CD14-positive monocyte (primary cell): Measurements from ENCODE around the gene BAX. TPM values are rescaled to one million over a fixed set of nuclear protein-coding genes. Genes with fewer than 3 reads are reported as not detected.

Experiments used
- DNase-seq, 3 donors: peaks; one replicate each; pipeline ENCODE4 v3.0.0-alpha.2; 2011 to 2022
- H2AFZ ChIP-seq: 2 replicates; pipeline ENCODE4 v1.6.0; 2012; ENCODE audit warnings: mild to moderate bottlenecking, low read depth, low read length, inconsistent platforms; ENCODE audit not compliant: insufficient read depth, poor library complexity, severe bottlenecking
- H3K27ac ChIP-seq, 2 donors: 1 replicate in 1 of 2; 2 replicates in 1 of 2; pipeline ENCODE4 v1.5.1; 2012 to 2013; ENCODE audit warnings: low read length in 2 of 2, control low read depth in 1 of 2, inconsistent platforms in 1 of 2, low read depth in 1 of 2, mild to moderate bottlenecking in 1 of 2
- H3K27me3 ChIP-seq, 2 donors: one replicate each; pipeline versions ENCODE4 v1.6.0 to v1.6.1; 2011 to 2013; ENCODE audit warnings: low read length in 2 of 2; ENCODE audit not compliant: control insufficient read depth in 2 of 2, insufficient read depth in 2 of 2
- H3K36me3 ChIP-seq, 2 donors: replicated peaks in 1 of 2; 1 replicate in 1 of 2; 2 replicates in 1 of 2; pipeline versions ENCODE4 v1.5.1 to v1.6.1; 2012 to 2013; ENCODE audit warnings: low read length in 2 of 2, control low read depth in 1 of 2, inconsistent platforms in 1 of 2, mild to moderate bottlenecking in 1 of 2; ENCODE audit not compliant: insufficient read depth in 2 of 2, control insufficient read depth in 1 of 2
- H3K4me1 ChIP-seq, 2 donors: 1 replicate in 1 of 2; 2 replicates in 1 of 2; pipeline versions ENCODE4 v1.5.1 to v1.6.1; 2012 to 2013; ENCODE audit warnings: low read length in 2 of 2, control low read depth in 1 of 2, inconsistent platforms in 1 of 2, mild to moderate bottlenecking in 1 of 2, moderate library complexity in 1 of 2; ENCODE audit not compliant: insufficient read depth in 2 of 2, control insufficient read depth in 1 of 2
- H3K4me2 ChIP-seq: replicated peaks from 2 replicates; pipeline ENCODE3; 2012; ENCODE audit warnings: low read length, moderate library complexity, mild to moderate bottlenecking; ENCODE audit not compliant: poor library complexity, severe bottlenecking; ENCODE audit errors: extremely low read depth
- H3K4me3 ChIP-seq, 3 experiments: fragments of 200-600 bp in 1 of 3; sonication (generic) in 1 of 3; replicated peaks in 1 of 3; 1 replicate in 2 of 3; 2 replicates in 1 of 3; pipeline ENCODE4 v1.5.1; 2011 to 2013; ENCODE audit warnings: low read length in 3 of 3, mild to moderate bottlenecking in 3 of 3, control low read depth in 2 of 3, low read depth in 2 of 3, inconsistent platforms in 1 of 3, moderate library complexity in 1 of 3
- H3K79me2 ChIP-seq: 2 replicates; pipeline ENCODE4 v1.6.0; 2012; ENCODE audit warnings: mild to moderate bottlenecking, control low read depth, inconsistent platforms, low read length, moderate library complexity; ENCODE audit not compliant: insufficient read depth
- H3K9ac ChIP-seq: 2 replicates; pipeline ENCODE4 v1.6.0; 2017; ENCODE audit warnings: low read length, mild to moderate bottlenecking; ENCODE audit not compliant: insufficient read depth, poor library complexity, severe bottlenecking
- H3K9me3 ChIP-seq, 2 donors: replicated peaks in 1 of 2; 1 replicate in 1 of 2; 2 replicates in 1 of 2; pipeline versions ENCODE4 v1.5.1 to v1.6.1; 2012 to 2013; ENCODE audit warnings: low read length in 2 of 2, control low read depth in 1 of 2; ENCODE audit not compliant: control insufficient read depth in 1 of 2, insufficient read depth in 1 of 2
- H4K20me1 ChIP-seq: 2 replicates; pipeline ENCODE4 v1.6.0; 2012; ENCODE audit warnings: mild to moderate bottlenecking, low read length, control low read depth, moderate library complexity; ENCODE audit not compliant: insufficient read depth
- H3K27ac Mint-ChIP-seq, 7 donors: one replicate each; pipeline ENCODE4 v1.8.0; 2020; ENCODE audit warnings: mild to moderate bottlenecking in 7 of 7, mixed read lengths in 7 of 7, moderate library complexity in 6 of 7, inconsistent platforms in 2 of 7
- H3K27me3 Mint-ChIP-seq, 3 donors: one replicate each; pipeline ENCODE4 v1.8.0; 2021 to 2022; ENCODE audit warnings: low read depth in 3 of 3, mild to moderate bottlenecking in 3 of 3, mixed read lengths in 3 of 3, moderate library complexity in 3 of 3, inconsistent platforms in 1 of 3
- H3K36me3 Mint-ChIP-seq, 2 donors: one replicate each; pipeline ENCODE4 v1.8.0; 2020; ENCODE audit warnings: mixed read lengths in 2 of 2, inconsistent platforms in 1 of 2, mild to moderate bottlenecking in 1 of 2
- H3K4me1 Mint-ChIP-seq: one replicate; pipeline ENCODE4 v1.8.0; 2020; ENCODE audit warnings: mild to moderate bottlenecking, mixed read lengths
- H3K4me3 Mint-ChIP-seq, 2 donors: one replicate each; pipeline ENCODE4 v1.8.0; 2020; ENCODE audit warnings: mild to moderate bottlenecking in 2 of 2, mixed read lengths in 2 of 2, moderate library complexity in 1 of 2
- H3K9me3 Mint-ChIP-seq, 7 donors: one replicate each; pipeline ENCODE4 v1.8.0; 2020 to 2022; ENCODE audit warnings: mixed read lengths in 7 of 7, mild to moderate bottlenecking in 6 of 7, moderate library complexity in 6 of 7, inconsistent platforms in 2 of 7
- WGBS: methylation state at CpG from one replicate; pipeline ENCODE4 v1.1.5; 2013; ENCODE audit warnings: missing lambda C conversion rate; ENCODE audit not compliant: insufficient coverage; 5-methylcytosine and 5-hydroxymethylcytosine counted together
- intact Hi-C, 2 donors: fragments of 100-400 bp; cut with micrococcal nuclease; formaldehyde crosslinking; loops; one replicate each; pipeline versions ENCODE4 v1.15.0 to v1.15.1; 2023
- polyA plus RNA-seq, 3 donors: library from polyadenylated mRNA; depleted of rRNA in 1 of 3; unstranded in 2 of 3; stranded (reverse) in 1 of 3; fragments of 300-500 nt in 2 of 3; fragments of >200 nt in 1 of 3; fragmentation: Illumina TruSeq in 2 of 3; gene quantifications; 1 replicate in 2 of 3; 2 replicates in 1 of 3; pipeline ENCODE4 v1.2.3, GENCODE V29; 2012 to 2021
- TF ChIP-seq, protein P1 (sequence below): fragments of 200-600 bp; IDR thresholded peaks from one replicate; pipeline ENCODE4 v1.8.0; 2022; ENCODE audit warnings: antibody characterized with exemption, mild to moderate bottlenecking

Gene BAX
- polyA plus RNA-seq, 3 donors: 69.2 to 135 (median 80.5) TPM

DNA sequence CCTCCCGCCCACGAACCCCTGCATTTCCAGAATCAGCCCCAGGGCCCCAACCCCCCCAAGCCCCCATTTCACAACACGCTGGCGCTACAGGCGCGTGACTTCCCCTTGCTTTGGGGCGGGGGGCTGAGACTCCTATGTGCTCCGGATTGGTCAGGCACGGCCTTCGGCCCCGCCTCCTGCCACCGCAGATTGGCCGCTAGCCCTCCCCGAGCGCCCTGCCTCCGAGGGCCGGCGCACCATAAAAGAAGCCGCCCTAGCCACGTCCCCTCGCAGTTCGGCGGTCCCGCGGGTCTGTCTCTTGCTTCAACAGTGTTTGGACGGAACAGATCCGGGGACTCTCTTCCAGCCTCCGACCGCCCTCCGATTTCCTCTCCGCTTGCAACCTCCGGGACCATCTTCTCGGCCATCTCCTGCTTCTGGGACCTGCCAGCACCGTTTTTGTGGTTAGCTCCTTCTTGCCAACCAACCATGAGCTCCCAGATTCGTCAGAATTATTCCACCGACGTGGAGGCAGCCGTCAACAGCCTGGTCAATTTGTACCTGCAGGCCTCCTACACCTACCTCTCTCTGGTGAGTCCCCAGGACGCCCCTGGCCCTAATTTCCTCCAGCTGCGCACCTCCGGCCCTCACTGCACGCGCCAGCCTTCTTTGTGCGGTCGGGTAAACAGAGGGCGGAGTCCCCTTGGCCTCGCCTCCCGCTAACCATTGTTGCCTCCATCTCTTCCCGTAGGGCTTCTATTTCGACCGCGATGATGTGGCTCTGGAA is 10.5 kb downstream of the BAX start, which contains the start of gene FTL:
Gene FTL (plus strand): TSS at position 270 of the 766 bp plus-strand sequence. CDS start 199 bp downstream, at position 469.
- H3K79me2 ChIP-seq: peaks cover 65% of the 10 kb centered on the region
- peaks cover 74 to 81% of the 10 kb centered on the region in 2 donors for H3K4me1 ChIP-seq
- 0% methylated on average over 47 of the region's 52 CpGs for WGBS
- peak within 1 kb of the TSS; percentile 95 to 99 (median 97) for H3K27ac Mint-ChIP-seq
- peaks cover 0 to 10% (median 0%) of the 10 kb centered on the region in 7 donors for H3K9me3 Mint-ChIP-seq
- H3K27ac ChIP-seq: peak within 1 kb of the TSS; percentile 88 to 96
- peak within 1 kb of the TSS; percentile 86 to 99 (median 89) for H3K4me3 ChIP-seq
- H3K4me2 ChIP-seq: peak within 1 kb of the TSS; percentile 96
- H3K27me3 ChIP-seq: no peaks in the 10 kb centered on the region
- H3K36me3 ChIP-seq: peaks cover 17 to 32% of the 10 kb centered on the region in 2 donors
- H4K20me1 ChIP-seq: peaks cover 34% of the 10 kb centered on the region
- H3K9ac ChIP-seq: peak within 1 kb of the TSS; percentile 77
- DNase-seq: peak; percentile 98 to 99 (median 99)
- peaks cover 0 to 14% (median 0%) of the 10 kb centered on the region in 3 donors for H3K27me3 Mint-ChIP-seq
- intact Hi-C loops: loop anchor here (5.0 to 10.0 kb wide), 2 partner anchors 328 to 330 kb away; partner anchors contain the start of gene DBP (in 2 of the 2)
- H3K4me1 Mint-ChIP-seq: peaks cover 68% of the 10 kb centered on the region
- peaks cover 37 to 46% of the 10 kb centered on the region in 2 donors for H3K36me3 Mint-ChIP-seq
- H3K9me3 ChIP-seq: no peaks in the 10 kb centered on the region
- TF ChIP-seq, protein P1, sequence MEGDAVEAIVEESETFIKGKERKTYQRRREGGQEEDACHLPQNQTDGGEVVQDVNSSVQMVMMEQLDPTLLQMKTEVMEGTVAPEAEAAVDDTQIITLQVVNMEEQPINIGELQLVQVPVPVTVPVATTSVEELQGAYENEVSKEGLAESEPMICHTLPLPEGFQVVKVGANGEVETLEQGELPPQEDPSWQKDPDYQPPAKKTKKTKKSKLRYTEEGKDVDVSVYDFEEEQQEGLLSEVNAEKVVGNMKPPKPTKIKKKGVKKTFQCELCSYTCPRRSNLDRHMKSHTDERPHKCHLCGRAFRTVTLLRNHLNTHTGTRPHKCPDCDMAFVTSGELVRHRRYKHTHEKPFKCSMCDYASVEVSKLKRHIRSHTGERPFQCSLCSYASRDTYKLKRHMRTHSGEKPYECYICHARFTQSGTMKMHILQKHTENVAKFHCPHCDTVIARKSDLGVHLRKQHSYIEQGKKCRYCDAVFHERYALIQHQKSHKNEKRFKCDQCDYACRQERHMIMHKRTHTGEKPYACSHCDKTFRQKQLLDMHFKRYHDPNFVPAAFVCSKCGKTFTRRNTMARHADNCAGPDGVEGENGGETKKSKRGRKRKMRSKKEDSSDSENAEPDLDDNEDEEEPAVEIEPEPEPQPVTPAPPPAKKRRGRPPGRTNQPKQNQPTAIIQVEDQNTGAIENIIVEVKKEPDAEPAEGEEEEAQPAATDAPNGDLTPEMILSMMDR: no peak
- H2AFZ ChIP-seq: peak within 1 kb of the TSS; percentile 24
- peak within 1 kb of the TSS; percentile 99 to 100 for H3K4me3 Mint-ChIP-seq

DNA sequence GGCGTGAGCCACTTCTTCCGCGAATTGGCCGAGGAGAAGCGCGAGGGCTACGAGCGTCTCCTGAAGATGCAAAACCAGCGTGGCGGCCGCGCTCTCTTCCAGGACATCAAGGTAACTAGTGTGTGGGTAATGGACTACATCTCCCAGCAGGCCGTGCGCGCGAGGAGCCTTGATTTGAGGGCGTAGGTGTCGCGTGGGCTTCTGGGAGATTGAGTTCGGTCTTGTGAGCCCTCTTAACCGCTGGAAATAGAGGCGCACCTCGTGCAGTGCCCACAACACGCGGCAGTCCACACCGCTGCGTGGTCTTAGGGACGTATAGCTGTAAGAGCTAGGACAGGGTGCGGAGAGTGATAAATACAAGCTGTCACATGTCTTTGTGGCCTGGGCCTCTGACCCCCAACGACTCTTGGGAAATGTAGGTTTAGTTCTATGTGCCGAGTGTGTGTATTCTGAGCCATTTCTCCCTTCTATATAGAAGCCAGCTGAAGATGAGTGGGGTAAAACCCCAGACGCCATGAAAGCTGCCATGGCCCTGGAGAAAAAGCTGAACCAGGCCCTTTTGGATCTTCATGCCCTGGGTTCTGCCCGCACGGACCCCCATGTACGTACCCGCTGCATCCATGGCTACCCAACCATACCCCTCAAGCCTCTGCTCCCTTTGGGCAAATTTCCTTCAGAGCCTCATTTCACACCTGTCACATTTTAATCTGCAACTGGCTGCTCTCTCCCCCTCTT is 11.3 kb downstream of the BAX start:
- peaks cover 20 to 36% of the 10 kb centered on the region in 2 donors for H3K36me3 ChIP-seq
- H3K4me2 ChIP-seq: peak overlapping the region; percentile 96
- peaks cover 73 to 81% of the 10 kb centered on the region in 2 donors for H3K4me1 ChIP-seq
- peak overlapping the region; percentile 79 to 90 for H3K27ac ChIP-seq
- Mint-ChIP-seq H3K4me1 (peaks cover 68% of the 10 kb centered on the region), H3K9me3 (peaks cover 0 to 10% (median 0%) of the 10 kb centered on the region in 7 donors), H3K4me3 (peak overlapping the region; percentile 99 to 100), H3K27me3 (peaks cover 0 to 14% (median 0%) of the 10 kb centered on the region in 3 donors), H3K27ac (peak overlapping the region; percentile 95 to 99 (median 97)), H3K36me3 (peaks cover 36 to 48% of the 10 kb centered on the region in 2 donors)
- peaks cover 59% of the 10 kb centered on the region for H3K79me2 ChIP-seq
- H2AFZ ChIP-seq: no peak overlapping the region
- 11% methylated on average over 32 of the region's 36 CpGs for WGBS
- H3K9ac ChIP-seq: peak overlapping the region; percentile 77
- peak overlapping the region; percentile 86 to 99 (median 89) for H3K4me3 ChIP-seq
- TF ChIP-seq, protein P1: no peak
- H3K9me3 ChIP-seq: no peaks in the 10 kb centered on the region
- peak; percentile 64 to 80 (median 76) for DNase-seq
- H4K20me1 ChIP-seq: peaks cover 34% of the 10 kb centered on the region
- H3K27me3 ChIP-seq: no peaks in the 10 kb centered on the region
- intact Hi-C loops: loop anchor here (2.0 to 10.0 kb wide), 3 partner anchors 91 to 331 kb away; partner anchors contain the start of gene DBP (in 2 of the 2)
